Osteocyte (in vitro differentiated cells): ENCODE results near the gene ALKBH4. TPM values are rescaled to one million over a fixed set of nuclear protein-coding genes. Genes with fewer than 3 reads are reported as not detected.
"Not testable (repeated sequence)": the region's sequence is repeated elsewhere in the genome, so short reads cannot be mapped to it uniquely, and the experiment has no call there.

ENCODE experiments used
- DNase-seq: peaks from one replicate; pipeline ENCODE4 v3.0.0; 2021; ENCODE audit warnings: mixed read lengths; ENCODE audit not compliant: unreplicated experiment; ENCODE audit errors: extremely low spot score
- H3K27ac Mint-ChIP-seq: one replicate; pipeline ENCODE4 v1.8.0; 2021; ENCODE audit warnings: mild to moderate bottlenecking, mixed read lengths; ENCODE audit not compliant: unreplicated experiment
- H3K27me3 Mint-ChIP-seq: one replicate; pipeline ENCODE4 v1.8.0; 2021; ENCODE audit warnings: mixed read lengths; ENCODE audit not compliant: unreplicated experiment
- H3K36me3 Mint-ChIP-seq: one replicate; pipeline ENCODE4 v1.8.0; 2021; ENCODE audit warnings: mixed read lengths; ENCODE audit not compliant: unreplicated experiment
- H3K4me1 Mint-ChIP-seq: one replicate; pipeline ENCODE4 v1.8.0; 2021; ENCODE audit warnings: mixed read lengths; ENCODE audit not compliant: unreplicated experiment
- H3K4me3 Mint-ChIP-seq: one replicate; pipeline ENCODE4 v1.8.0; 2021; ENCODE audit warnings: mild to moderate bottlenecking, moderate library complexity, mixed read lengths; ENCODE audit not compliant: unreplicated experiment
- H3K9me3 Mint-ChIP-seq: one replicate; pipeline ENCODE4 v1.8.0; 2021; ENCODE audit warnings: mixed read lengths; ENCODE audit not compliant: unreplicated experiment
- CTCF ChIP-seq: fragments of 200-600 bp; sonication (generic); IDR thresholded peaks from 2 replicates; pipeline ENCODE4 v1.5.0; 2021; ENCODE audit warnings: antibody characterized with exemption, mild to moderate bottlenecking, moderate library complexity
- total RNA-seq: library from RNA; stranded (reverse); gene quantifications from 2 replicates; pipeline ENCODE4 v1.2.1, GENCODE V29; 2021

Gene ALKBH4
- total RNA-seq, 1 donor from 2014 or later: 13.9 TPM

DNA sequence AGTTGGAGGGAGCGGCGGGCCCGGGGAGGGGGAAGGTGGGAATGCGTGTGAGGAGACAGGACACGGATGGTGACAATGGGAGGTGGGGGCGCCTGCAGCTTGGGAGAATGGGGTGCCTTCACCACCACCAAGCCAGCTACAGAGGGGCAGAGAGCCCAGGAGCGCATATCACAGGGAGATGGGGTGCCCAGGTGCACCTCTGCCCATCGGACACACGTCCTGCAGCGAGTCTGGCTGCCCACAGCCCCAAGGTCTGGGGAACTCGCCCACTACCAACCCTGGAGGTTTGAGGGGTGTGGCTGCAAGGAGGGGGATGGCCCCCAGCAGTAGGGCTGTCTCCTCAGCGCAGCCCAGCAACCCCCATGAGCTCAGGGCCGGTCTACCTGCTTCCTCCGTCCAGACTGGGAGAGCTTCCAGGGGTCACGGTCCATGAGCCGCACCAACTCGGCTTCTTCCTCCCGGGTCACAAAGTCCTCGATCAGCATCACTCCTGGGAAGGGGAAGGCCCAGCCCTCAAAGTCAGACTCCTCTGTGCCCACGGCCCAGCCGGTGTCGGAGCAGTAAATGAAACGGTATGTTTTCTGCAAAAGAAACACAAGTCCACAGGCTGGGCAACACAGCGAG lies 5.3 kb downstream of the ALKBH4 start:
- no peak for DNase-seq
- Mint-ChIP-seq H3K4me1 (peaks cover 10% of the 10 kb centered on the region), H3K27ac (no peak overlapping the region), H3K27me3 (no peaks in the 10 kb centered on the region), H3K36me3 (peaks cover 6% of the 10 kb centered on the region), H3K4me3 (no peak overlapping the region), H3K9me3 (no peaks in the 10 kb centered on the region)
- no peak for TF ChIP-seq CTCF

- no peak for DNase-seq
- Mint-ChIP-seq H3K9me3 (no peaks in the 10 kb centered on the region), H3K27me3 (no peaks in the 10 kb centered on the region), H3K4me3 (no peak overlapping the region), H3K36me3 (peaks cover 4% of the 10 kb centered on the region), H3K4me1 (peaks cover under 1% of the 10 kb centered on the region), H3K27ac (no peak overlapping the region)
- no peak for TF ChIP-seq CTCF
Measured at GRCh38 chr7:102457352-102457924, 7.2 kb downstream of the ALKBH4 start.

DNA sequence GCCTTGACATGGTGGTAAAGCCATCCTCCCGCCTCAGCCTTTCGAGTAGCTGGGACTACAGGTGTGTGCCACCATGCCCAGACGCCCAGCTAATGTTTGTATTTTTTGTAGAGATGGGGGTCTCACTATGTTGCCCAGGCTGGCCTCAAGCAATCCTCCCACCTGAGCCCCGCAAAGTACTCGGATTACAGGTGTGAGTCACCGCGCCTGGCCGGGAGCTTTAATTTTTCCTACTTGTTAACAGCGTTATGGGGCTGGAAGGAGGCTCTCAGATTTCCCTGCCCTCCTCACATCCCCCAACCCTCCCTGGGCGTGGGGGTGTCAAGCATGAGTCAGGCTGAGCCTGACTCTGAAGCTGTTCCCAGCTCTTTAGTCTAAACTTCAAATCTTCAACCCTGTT lies 8.3 kb downstream of the ALKBH4 start:
- Mint-ChIP-seq H3K27me3 (no peaks in the 10 kb centered on the region), H3K4me3 (no peak overlapping the region), H3K36me3 (peaks cover 4% of the 10 kb centered on the region), H3K9me3 (no peaks in the 10 kb centered on the region), H3K4me1 (no peaks in the 10 kb centered on the region), H3K27ac (no peak overlapping the region)
- no peak for TF ChIP-seq CTCF
- DNase-seq: no peak

DNA sequence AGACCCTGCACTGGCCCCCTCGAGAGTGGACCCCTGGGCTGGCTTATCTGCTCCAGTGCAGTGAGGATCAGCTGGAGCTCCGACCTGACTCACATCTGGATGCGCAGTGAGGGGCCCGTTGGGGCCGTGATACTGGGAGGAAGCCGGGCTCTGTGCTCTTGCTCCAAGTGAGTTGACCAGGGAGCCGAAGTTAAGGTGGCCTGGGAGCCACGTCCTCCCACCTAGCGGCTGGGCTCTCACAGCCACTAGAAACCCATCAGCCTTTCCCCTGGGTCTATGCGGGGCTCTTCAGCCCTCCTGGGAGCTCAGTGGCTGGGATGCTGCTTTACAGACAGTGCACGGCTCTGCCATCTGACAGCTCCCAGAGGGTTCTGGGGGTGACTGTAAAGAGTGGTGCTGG lies 9.1 kb downstream of the ALKBH4 start:
- no peak for DNase-seq
- no peak for TF ChIP-seq CTCF
- no peaks in the 10 kb centered on the region for H3K9me3 Mint-ChIP-seq
- H3K27me3 Mint-ChIP-seq: no peaks in the 10 kb centered on the region
- H3K36me3 Mint-ChIP-seq: peaks cover 4% of the 10 kb centered on the region
- H3K27ac Mint-ChIP-seq: no peak overlapping the region
- no peak overlapping the region for H3K4me3 Mint-ChIP-seq
- no peaks in the 10 kb centered on the region for H3K4me1 Mint-ChIP-seq

GRCh38 chr7:102454932-102455331 lies 9.7 kb downstream of the ALKBH4 start:
- not testable (repeated sequence) for H3K4me3 Mint-ChIP-seq, H3K27me3 Mint-ChIP-seq, DNase-seq, H3K27ac Mint-ChIP-seq, H3K36me3 Mint-ChIP-seq, H3K9me3 Mint-ChIP-seq, H3K4me1 Mint-ChIP-seq
